Naive thymus-derived CD4-positive, alpha-beta T cell (primary cell): ENCODE measurements around the gene DOK4. TPM values are rescaled to one million over a fixed set of nuclear protein-coding genes. Genes with fewer than 3 reads are reported as not detected.

Experiments used
- ATAC-seq: fragments of 150-1000 bp; cut with Tn5 transposase; 2 replicates; pipeline ENCODE4 v1.10.0; 2021; ENCODE audit warnings: mild to moderate bottlenecking, moderate library complexity
- CTCF ChIA-PET: fragments of 350-600 bp; sonication (Branson Sonifier 250); formaldehyde crosslinking; loops from one replicate; lab custom pipeline; 2021; ENCODE audit warnings: antibody characterized with exemption; lab: Charles Lee
- POLR2A ChIA-PET: fragments of 350-600 bp; sonication (Branson Sonifier 250); formaldehyde crosslinking; loops from one replicate; lab custom pipeline; 2021; ENCODE audit warnings: antibody characterized with exemption, inconsistent platforms; lab: Charles Lee
- DNase-seq, 9 donors: peaks; one replicate each; pipeline versions ENCODE4 v3.0.0 to v3.0.0-alpha.2; 2020 to 2022; ENCODE audit warnings: mixed read lengths in 1 of 9
- H3K27ac ChIP-seq: one replicate; pipeline ENCODE4 v1.7.0; 2013; ENCODE audit warnings: mild to moderate bottlenecking, low read depth, low read length, moderate library complexity
- H3K27me3 ChIP-seq, 2 donors: one replicate each; pipeline ENCODE4 v1.7.0; 2013; ENCODE audit warnings: low read length in 2 of 2, mild to moderate bottlenecking in 2 of 2, moderate library complexity in 2 of 2; ENCODE audit not compliant: control insufficient read depth in 2 of 2, insufficient read depth in 2 of 2
- H3K36me3 ChIP-seq, 3 experiments: 1 replicate in 2 of 3; 2 replicates in 1 of 3; pipeline ENCODE4 v1.7.0; 2013; ENCODE audit warnings: low read length in 3 of 3, mild to moderate bottlenecking in 3 of 3, moderate library complexity in 1 of 3; ENCODE audit not compliant: insufficient read depth in 3 of 3, control insufficient read depth in 2 of 3
- H3K4me1 ChIP-seq, 2 donors: one replicate each; pipeline ENCODE4 v1.7.0; 2013; ENCODE audit warnings: low read length in 2 of 2, mild to moderate bottlenecking in 2 of 2, moderate library complexity in 1 of 2; ENCODE audit not compliant: control insufficient read depth in 2 of 2, insufficient read depth in 2 of 2
- H3K4me3 ChIP-seq: 2 replicates; pipeline ENCODE4 v1.7.0; 2013; ENCODE audit warnings: mild to moderate bottlenecking, low read length
- H3K9me3 ChIP-seq, 3 experiments: 1 replicate in 2 of 3; 2 replicates in 1 of 3; pipeline ENCODE4 v1.7.0; 2013; ENCODE audit warnings: low read length in 3 of 3; ENCODE audit not compliant: control insufficient read depth in 2 of 3
- H3K27ac Mint-ChIP-seq, 9 donors: one replicate each; pipeline ENCODE4 v1.8.0; 2020 to 2022; ENCODE audit warnings: mixed read lengths in 9 of 9, mild to moderate bottlenecking in 8 of 9, moderate library complexity in 5 of 9, inconsistent platforms in 2 of 9
- H3K27me3 Mint-ChIP-seq, 5 donors: one replicate each; pipeline ENCODE4 v1.8.0; 2021 to 2022; ENCODE audit warnings: mixed read lengths in 5 of 5, mild to moderate bottlenecking in 1 of 5
- H3K36me3 Mint-ChIP-seq, 5 donors: one replicate each; pipeline ENCODE4 v1.8.0; 2020 to 2022; ENCODE audit warnings: mixed read lengths in 5 of 5, mild to moderate bottlenecking in 3 of 5, inconsistent platforms in 1 of 5
- H3K4me1 Mint-ChIP-seq, 7 donors: one replicate each; pipeline ENCODE4 v1.8.0; 2020 to 2022; ENCODE audit warnings: mixed read lengths in 7 of 7, mild to moderate bottlenecking in 3 of 7, inconsistent platforms in 1 of 7
- H3K4me3 Mint-ChIP-seq, 10 donors: one replicate each; pipeline ENCODE4 v1.8.0; 2020 to 2022; ENCODE audit warnings: mild to moderate bottlenecking in 10 of 10, mixed read lengths in 10 of 10, moderate library complexity in 6 of 10, inconsistent platforms in 2 of 10
- H3K9me3 Mint-ChIP-seq, 11 donors: one replicate each; pipeline ENCODE4 v1.8.0; 2020 to 2022; ENCODE audit warnings: mixed read lengths in 11 of 11, mild to moderate bottlenecking in 4 of 11, inconsistent platforms in 1 of 11, moderate library complexity in 1 of 11
- intact Hi-C, 2 donors: fragments of 100-400 bp; cut with micrococcal nuclease; formaldehyde crosslinking; loops; one replicate each; pipeline ENCODE4 v1.15.1; 2023
- polyA plus RNA-seq, 2 donors: library from polyadenylated mRNA; unstranded; fragments of 300-500 nt; fragmentation: Illumina TruSeq; gene quantifications; one replicate each; pipeline ENCODE4 v1.2.3, GENCODE V29; 2021
- total RNA-seq, 6 experiments: library from RNA in 5 of 6; stranded (reverse) in 5 of 6; gene quantifications; 1 replicate in 5 of 6; 2 replicates in 1 of 6; pipeline ENCODE4 v1.2.3 and lab custom pipeline; 2021 to 2026

DOK4 gene
- total and polyA plus RNA-seq, 7 experiments from 2014 or later = 1.6 to 4.6 (median 2.9) TPM

DNA sequence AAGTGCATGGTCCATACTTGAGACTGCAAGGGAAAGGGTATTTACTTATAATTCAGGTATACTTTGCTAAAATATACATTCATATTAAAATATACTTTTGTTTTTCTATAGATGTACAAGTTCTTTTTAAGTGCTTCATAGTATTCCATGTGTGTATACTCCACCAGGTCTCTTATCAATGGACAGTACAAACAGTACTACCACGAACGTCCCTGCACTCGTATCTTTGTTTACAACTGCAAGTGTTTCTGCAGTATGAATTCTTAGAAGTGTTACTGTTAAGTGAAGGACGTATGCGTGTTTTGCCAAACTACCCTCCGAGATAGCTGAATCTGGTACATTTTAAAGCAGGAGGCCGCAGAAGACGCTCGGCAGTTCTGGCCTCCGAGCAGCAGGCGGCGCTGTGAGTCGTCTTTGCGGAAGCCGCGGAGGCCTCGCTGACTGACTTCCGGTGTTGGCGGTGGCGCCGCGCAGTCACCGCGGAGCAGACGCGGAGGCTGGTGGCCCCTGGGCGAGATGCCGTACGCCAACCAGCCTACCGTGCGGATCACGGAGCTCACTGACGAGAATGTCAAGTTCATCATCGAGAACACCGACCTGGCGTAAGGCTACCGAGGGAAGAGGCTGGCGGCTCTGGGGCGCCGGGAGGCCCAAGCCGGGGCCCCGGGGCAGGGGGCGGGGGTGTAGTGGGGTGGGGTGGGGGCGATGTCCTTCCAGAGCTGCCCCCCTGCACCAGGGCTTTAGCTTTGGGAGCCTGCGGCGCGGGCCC, 23.9 kb downstream of the DOK4 start, which contains the start of gene POLR2C:
POLR2C (plus strand) TSS at position 471 of the 769 bp plus-strand sequence; CDS start at position 517, 46 bp downstream.
- Histone ChIP-seq H3K4me1 (peaks cover 17 to 23% of the 10 kb centered on the region in 2 donors), H3K27me3 (no peaks in the 10 kb centered on the region), H3K9me3 (no peaks in the 10 kb centered on the region), H3K4me3 (peak within 1 kb of the TSS; percentile 86), H3K36me3 (peaks cover 8 to 71% (median 22%) of the 10 kb centered on the region in 3 experiments), H3K27ac (peak within 1 kb of the TSS; percentile 77)
- peaks cover 0 to 2% (median 0%) of the 10 kb centered on the region in 11 donors for H3K9me3 Mint-ChIP-seq
- ChIA-PET CTCF (interaction anchor here (0.7 to 1.8 kb wide), 4 partner anchors 11 to 15 kb away, joined by 3 to 7 read pairs (median 4); partner anchors contain the start of genes CIAPIN1 and COQ9), POLR2A (interaction anchor here (0.5 to 5.8 kb wide), 23 partner anchors 8 to 249 kb away, joined by 3 to 95 read pairs (median 3); partner anchors contain the start of genes ADGRG5, CIAPIN1, COQ9 and DOK4)
- ATAC-seq (peak; percentile 99), DNase-seq (peak; percentile 84 to 96 (median 92))
- H3K27me3 Mint-ChIP-seq = no peaks in the 10 kb centered on the region
- peaks cover 19 to 45% (median 35%) of the 10 kb centered on the region in 7 donors for H3K4me1 Mint-ChIP-seq
- H3K4me3 Mint-ChIP-seq = peak within 1 kb of the TSS; percentile 79 to 100 (median 98)
- intact Hi-C loops = loop anchor here (1.0 to 5.0 kb wide), 9 partner anchors 15 to 276 kb away; partner anchors contain the start of genes CIAPIN1 (in 2 of the 2), COQ9 (in 2 of the 2), CCDC102A (in 1 of the 2) and DOK4 (in 1 of the 2)
- H3K36me3 Mint-ChIP-seq = peaks cover 8 to 40% (median 16%) of the 10 kb centered on the region in 5 donors
- peak within 1 kb of the TSS; percentile 93 to 100 (median 99) for H3K27ac Mint-ChIP-seq

DNA sequence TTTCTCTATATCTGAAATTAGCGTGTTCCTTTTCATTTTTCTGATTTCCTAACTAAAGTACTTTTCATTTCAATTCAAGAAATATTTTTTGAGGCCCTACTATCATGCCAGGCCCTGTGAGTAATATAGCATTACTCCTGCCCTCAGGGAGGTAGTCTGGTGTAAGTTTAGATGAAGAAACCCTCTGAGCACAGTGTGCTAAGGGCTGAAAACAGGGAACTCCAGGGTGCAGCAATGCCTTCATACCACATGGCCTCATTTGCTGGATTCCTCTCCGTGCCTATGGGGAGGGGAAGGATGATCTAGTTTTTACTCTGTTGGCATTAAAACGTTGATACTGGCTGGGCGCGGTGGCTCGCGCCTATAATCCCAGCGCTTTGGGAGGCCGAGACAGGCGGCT, 34.3 kb downstream of the DOK4 start:
- ChIA-PET POLR2A (interaction anchor here (6.4 kb wide), 1 partner anchor 11 kb away, joined by 95 read pairs; the partner anchor contains the start of gene POLR2C), CTCF (interaction anchor here (0.6 to 1.0 kb wide), 2 partner anchors 10 to 875 kb away, joined by 3 to 4 read pairs; no protein-coding TSS in a partner anchor)
- no peaks in the 10 kb centered on the region for H3K9me3 ChIP-seq
- H3K9me3 Mint-ChIP-seq = no peaks in the 10 kb centered on the region
- H3K4me1 Mint-ChIP-seq = peaks cover 13 to 27% (median 21%) of the 10 kb centered on the region in 7 donors
- no peaks in the 10 kb centered on the region for H3K27me3 Mint-ChIP-seq
- no peak for ATAC-seq
- intact Hi-C loops = no loop called here
- peaks cover 11 to 65% (median 15%) of the 10 kb centered on the region in 3 experiments for H3K36me3 ChIP-seq
- no peak for DNase-seq
- peaks cover 16 to 35% (median 20%) of the 10 kb centered on the region in 5 donors for H3K36me3 Mint-ChIP-seq
- no peak overlapping the region for H3K4me3 ChIP-seq
- H3K4me1 ChIP-seq = peaks cover 0 to 9% of the 10 kb centered on the region in 2 donors
- no peaks in the 10 kb centered on the region for H3K27me3 ChIP-seq
- no peak overlapping the region for H3K27ac ChIP-seq
- H3K4me3 Mint-ChIP-seq = no peak overlapping the region
- H3K27ac Mint-ChIP-seq = no peak overlapping the region

DNA sequence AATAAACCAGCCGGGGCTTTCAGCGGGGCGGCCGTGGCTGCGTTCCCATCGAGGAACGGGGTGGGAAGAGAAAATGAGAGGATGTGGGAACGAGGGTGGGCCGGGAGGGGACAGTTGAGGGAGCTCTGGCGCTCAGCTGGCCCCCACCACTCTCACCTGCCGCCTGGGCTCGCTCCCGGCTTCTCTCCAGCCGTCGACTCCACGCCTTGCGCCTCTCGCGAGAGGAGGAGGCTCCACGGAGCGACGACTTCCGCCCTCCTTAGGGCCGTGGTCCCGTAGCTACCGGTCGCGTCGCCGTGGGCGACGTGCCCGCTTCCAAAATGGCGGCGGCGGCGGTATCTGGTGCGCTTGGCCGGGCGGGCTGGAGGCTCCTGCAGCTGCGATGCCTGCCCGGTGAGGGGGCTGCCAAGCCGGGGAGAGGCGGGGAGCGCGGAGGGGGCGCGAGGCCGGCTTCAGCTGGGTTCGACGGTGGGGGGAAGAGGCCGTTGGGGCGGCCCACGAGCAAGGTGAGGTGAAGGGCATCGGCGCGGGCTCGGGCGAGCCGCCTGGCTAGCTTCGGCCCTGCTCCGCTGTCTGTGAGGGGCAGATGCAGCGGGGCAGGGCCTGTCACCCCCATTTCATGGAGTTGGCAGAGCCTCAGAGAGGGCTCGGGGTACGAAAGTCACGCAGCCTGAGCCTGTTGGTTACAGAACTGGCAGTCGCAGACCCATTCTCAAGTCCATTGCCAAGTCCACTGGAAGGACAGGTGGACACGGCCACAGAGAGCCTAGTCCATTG, 38.9 kb downstream of the DOK4 start, which contains the start of the genes CIAPIN1 and COQ9:
CIAPIN1 (minus strand) TSS at position 200 of the 777 bp plus-strand sequence. CDS start 6,457 bp downstream, outside the sequence.
COQ9 (plus strand) TSS at position 294 of the 777 bp plus-strand sequence; CDS start at position 321, 27 bp downstream.
- H3K4me1 ChIP-seq = peaks cover 7 to 17% of the 10 kb centered on the region in 2 donors
- peaks cover 15 to 64% (median 45%) of the 10 kb centered on the region in 7 donors for H3K4me1 Mint-ChIP-seq
- H3K27me3 Mint-ChIP-seq = no peaks in the 10 kb centered on the region
- no peaks in the 10 kb centered on the region for H3K27me3 ChIP-seq
- peak; percentile 99 for ATAC-seq
- no peaks in the 10 kb centered on the region for H3K9me3 ChIP-seq
- peak within 1 kb of the TSS; percentile 87 for H3K27ac ChIP-seq
- H3K36me3 Mint-ChIP-seq = peaks cover 4 to 9% (median 5%) of the 10 kb centered on the region in 5 donors
- peaks cover 0 to 24% (median 3%) of the 10 kb centered on the region in 3 experiments for H3K36me3 ChIP-seq
- DNase-seq = peak; percentile 83 to 94 (median 88)
- peak within 1 kb of the TSS; percentile 90 to 97 (median 92) for H3K4me3 Mint-ChIP-seq
- CTCF ChIA-PET = interaction anchor here (0.5 to 3.1 kb wide), 6 partner anchors 12 to 147 kb away, joined by 3 to 22 read pairs (median 6); partner anchors contain the start of gene POLR2C
- H3K27ac Mint-ChIP-seq = peak within 1 kb of the TSS; percentile 75 to 96 (median 90)
- H3K4me3 ChIP-seq = peak within 1 kb of the TSS; percentile 84
- POLR2A ChIA-PET = interaction anchor here (0.6 to 6.4 kb wide), 22 partner anchors 9 to 288 kb away, joined by 3 to 95 read pairs (median 6); partner anchors contain the start of genes ADGRG5, ARL2BP, DOK4 and KATNB1
- H3K9me3 Mint-ChIP-seq = peaks cover 0 to 2% (median 0%) of the 10 kb centered on the region in 11 donors
- intact Hi-C loops = loop anchor here (1.0 to 10.0 kb wide), 14 partner anchors 13 to 1183 kb away; partner anchors contain the start of genes KATNB1 (in 2 of the 2), POLR2C (in 2 of the 2), PSME3IP1 (in 2 of the 2) and RSPRY1 (in 2 of the 2)

DNA sequence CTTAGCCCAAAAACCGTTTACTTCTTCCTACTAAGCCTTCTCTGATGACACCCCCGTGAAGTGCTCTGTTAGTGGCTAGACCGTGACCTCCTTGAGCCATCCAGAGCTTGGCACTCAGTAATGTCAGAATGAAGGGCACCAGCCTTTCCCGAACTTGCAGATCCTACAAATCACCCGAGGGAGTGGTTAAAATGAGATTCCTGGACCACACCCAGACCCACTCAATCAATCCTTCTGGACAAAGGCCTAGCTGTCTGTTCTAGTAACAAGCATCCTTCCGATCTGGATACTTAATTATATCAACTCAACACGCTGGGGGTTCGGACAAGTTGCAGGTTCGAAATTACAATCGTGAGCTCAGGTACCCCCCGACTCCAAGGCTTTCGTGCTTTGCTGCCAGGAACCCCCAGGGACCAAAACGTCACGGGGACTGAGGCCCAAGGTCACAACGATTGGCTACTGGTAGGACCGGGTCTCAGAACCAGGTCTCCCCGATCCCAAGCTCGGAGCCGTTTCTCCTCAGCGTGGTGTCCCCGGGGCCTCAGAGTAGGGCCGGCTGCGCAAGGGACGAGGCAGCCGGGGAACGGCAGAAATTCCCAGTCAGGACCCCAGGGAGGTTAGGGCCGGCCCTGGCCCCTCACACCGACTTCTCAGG, 39.6 kb downstream of the DOK4 start:
- ATAC-seq = peak; percentile 21
- Histone ChIP-seq H3K9me3 (no peaks in the 10 kb centered on the region), H3K36me3 (peaks cover 0 to 18% (median 0%) of the 10 kb centered on the region in 3 experiments), H3K4me3 (peak overlapping the region; percentile 84), H3K27me3 (no peaks in the 10 kb centered on the region), H3K4me1 (peaks cover 7 to 17% of the 10 kb centered on the region in 2 donors), H3K27ac (peak overlapping the region; percentile 87)
- ChIA-PET POLR2A (interaction anchor here (0.6 to 6.4 kb wide), 20 partner anchors 8 to 289 kb away, joined by 3 to 95 read pairs (median 6); partner anchors contain the start of genes ADGRG5, ARL2BP, DOK4 and KATNB1), CTCF (interaction anchor here (0.5 to 3.1 kb wide), 6 partner anchors 13 to 147 kb away, joined by 3 to 22 read pairs (median 6); partner anchors contain the start of gene POLR2C)
- DNase-seq = peak in 2 of 9 donors; percentile 20 to 40
- no peaks in the 10 kb centered on the region for H3K27me3 Mint-ChIP-seq
- H3K4me1 Mint-ChIP-seq = peaks cover 15 to 66% (median 45%) of the 10 kb centered on the region in 7 donors
- peak overlapping the region; percentile 75 to 96 (median 90) for H3K27ac Mint-ChIP-seq
- peaks cover 0 to 2% (median 0%) of the 10 kb centered on the region in 11 donors for H3K9me3 Mint-ChIP-seq
- intact Hi-C loops = loop anchor here (1.0 to 10.0 kb wide), 14 partner anchors 12 to 1184 kb away; partner anchors contain the start of genes KATNB1 (in 2 of the 2), POLR2C (in 2 of the 2), PSME3IP1 (in 2 of the 2) and RSPRY1 (in 2 of the 2)
- H3K4me3 Mint-ChIP-seq = peak overlapping the region; percentile 90 to 97 (median 92)
- H3K36me3 Mint-ChIP-seq = peaks cover 4 to 11% (median 6%) of the 10 kb centered on the region in 5 donors

DNA sequence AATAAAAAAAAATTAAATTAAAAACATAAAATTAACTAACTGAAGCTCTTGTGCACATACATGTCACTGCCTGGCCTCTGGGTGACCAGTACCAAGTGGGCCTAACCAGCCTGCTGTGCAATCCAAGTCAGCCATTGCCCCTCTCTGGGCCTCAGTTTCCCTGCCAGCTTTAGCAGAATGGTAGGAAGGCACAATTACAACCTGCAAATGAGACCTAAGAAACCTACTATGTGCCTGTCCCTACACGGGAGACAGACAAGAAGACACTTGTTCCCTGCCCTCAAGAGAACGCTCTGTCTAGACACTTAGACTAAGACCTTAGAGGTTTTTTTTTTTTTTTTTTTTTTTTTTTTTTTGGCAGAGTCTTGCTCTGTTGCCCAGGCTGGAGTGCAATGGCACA, 40.8 kb downstream of the DOK4 start:
- Mint-ChIP-seq H3K27ac (no peak overlapping the region), H3K4me3 (peak overlapping the region in 5 of 10 donors; percentile 45 to 92 (median 78)), H3K4me1 (peaks cover 15 to 74% (median 40%) of the 10 kb centered on the region in 7 donors), H3K27me3 (no peaks in the 10 kb centered on the region), H3K9me3 (peaks cover 0 to 6% (median under 1%) of the 10 kb centered on the region in 11 donors), H3K36me3 (peaks cover 2 to 21% (median 15%) of the 10 kb centered on the region in 5 donors)
- no peak for DNase-seq
- H3K4me1 ChIP-seq = peaks cover 7 to 17% of the 10 kb centered on the region in 2 donors
- ATAC-seq = no peak
- intact Hi-C loops = loop anchor here in 1 of 2 donors (10.0 kb wide), 1 partner anchor 511 kb away; the partner anchor contains the start of gene HERPUD1
- CTCF ChIA-PET = interaction anchor here (3.1 kb wide), 1 partner anchor 28 kb away, joined by 22 read pairs; no protein-coding TSS in a partner anchor
- no peak overlapping the region for H3K27ac ChIP-seq
- peaks cover 0 to 20% (median 0%) of the 10 kb centered on the region in 3 experiments for H3K36me3 ChIP-seq
- POLR2A ChIA-PET = interaction anchor here (0.9 to 6.4 kb wide), 4 partner anchors 12 to 85 kb away, joined by 3 to 95 read pairs (median 4); partner anchors contain the start of gene POLR2C
- no peak overlapping the region for H3K4me3 ChIP-seq
- peaks cover 0 to 6% (median 0%) of the 10 kb centered on the region in 3 experiments for H3K9me3 ChIP-seq
- H3K27me3 ChIP-seq = no peaks in the 10 kb centered on the region
